Measurements from ENCODE around the gene LURAP1L.

The LURAP1L gene

DNA sequence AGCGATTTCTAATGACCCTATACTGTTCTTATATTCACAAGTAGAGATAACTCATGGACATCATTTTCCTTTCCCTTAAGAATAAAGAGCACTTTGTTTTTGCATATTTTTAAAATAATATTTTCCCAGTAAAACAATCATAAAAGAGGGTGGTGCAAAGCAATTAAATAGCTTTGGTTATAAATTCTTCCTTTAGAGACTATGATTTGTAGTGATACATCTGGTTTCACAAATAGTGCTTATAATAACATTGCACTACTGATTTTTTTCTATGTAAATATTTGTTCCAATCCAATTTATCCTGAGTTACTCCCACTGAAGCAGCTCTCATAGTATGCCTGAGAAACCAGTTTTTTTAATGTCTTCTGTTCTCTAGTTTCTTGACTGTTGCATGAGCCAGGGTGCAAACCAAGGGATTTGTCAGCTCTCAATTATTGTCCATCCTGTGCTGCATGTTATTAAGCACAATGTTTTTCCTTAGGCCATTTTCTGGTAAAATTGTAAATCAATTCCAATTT, 74.7 kb downstream of the LURAP1L start:
- no peaks in the 10 kb centered on the region for H3K9me3 ChIP-seq
- H3K36me3 ChIP-seq: no peaks in the 10 kb centered on the region
- DNase-seq: no peak
- no peaks in the 10 kb centered on the region for H3K4me1 ChIP-seq
- TF ChIP-seq, protein P1, sequence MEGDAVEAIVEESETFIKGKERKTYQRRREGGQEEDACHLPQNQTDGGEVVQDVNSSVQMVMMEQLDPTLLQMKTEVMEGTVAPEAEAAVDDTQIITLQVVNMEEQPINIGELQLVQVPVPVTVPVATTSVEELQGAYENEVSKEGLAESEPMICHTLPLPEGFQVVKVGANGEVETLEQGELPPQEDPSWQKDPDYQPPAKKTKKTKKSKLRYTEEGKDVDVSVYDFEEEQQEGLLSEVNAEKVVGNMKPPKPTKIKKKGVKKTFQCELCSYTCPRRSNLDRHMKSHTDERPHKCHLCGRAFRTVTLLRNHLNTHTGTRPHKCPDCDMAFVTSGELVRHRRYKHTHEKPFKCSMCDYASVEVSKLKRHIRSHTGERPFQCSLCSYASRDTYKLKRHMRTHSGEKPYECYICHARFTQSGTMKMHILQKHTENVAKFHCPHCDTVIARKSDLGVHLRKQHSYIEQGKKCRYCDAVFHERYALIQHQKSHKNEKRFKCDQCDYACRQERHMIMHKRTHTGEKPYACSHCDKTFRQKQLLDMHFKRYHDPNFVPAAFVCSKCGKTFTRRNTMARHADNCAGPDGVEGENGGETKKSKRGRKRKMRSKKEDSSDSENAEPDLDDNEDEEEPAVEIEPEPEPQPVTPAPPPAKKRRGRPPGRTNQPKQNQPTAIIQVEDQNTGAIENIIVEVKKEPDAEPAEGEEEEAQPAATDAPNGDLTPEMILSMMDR (IDR thresholded peaks at IDR 0.05; ENCODE audit: low read depth, low read length): no peak
- H3K4me3 ChIP-seq (ENCODE audit: low read depth, low read length): no peak overlapping the region
- no peaks in the 10 kb centered on the region for H3K27me3 ChIP-seq

DNA sequence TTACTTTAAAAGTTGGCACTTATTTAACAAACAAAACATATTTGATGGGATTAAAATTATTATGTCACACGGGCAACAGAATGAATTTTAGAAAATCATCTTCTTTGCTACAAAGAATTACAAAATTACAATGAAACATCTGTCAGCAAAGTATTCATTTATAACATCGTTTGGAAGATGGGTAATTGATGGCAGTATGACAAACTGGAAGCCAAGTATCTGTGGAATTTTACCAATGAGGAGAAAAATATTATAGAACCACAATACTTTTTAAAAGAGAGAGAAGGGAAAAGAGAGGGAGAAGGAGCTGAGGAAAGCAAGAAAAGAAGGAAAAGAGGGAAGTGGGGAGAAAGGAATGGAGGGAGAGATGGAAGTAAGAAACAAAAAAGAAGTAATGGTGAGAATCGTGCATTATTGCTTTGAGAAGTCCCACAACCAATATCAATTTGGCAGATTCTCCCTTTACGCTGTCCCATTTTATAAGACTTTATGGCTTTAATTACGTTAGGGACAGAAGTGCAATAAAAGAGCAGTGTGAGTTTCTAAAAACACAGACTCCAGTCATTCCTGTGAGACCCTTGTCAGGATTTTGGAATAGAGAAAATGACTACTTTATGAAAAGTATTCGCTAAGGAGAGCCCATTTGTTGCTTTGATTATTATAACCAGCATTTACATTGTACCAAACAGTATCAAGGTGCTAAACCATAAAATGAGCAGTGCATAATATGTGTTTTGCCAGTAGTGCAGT, 76.7 kb downstream of the LURAP1L start:
- Histone ChIP-seq H3K4me1 (peaks cover 4% of the 10 kb centered on the region; the same call in 1 of the 2 replicates), H3K27me3 (no peaks in the 10 kb centered on the region), H3K4me3 (ENCODE audit: low read depth, low read length) (no peak overlapping the region), H3K36me3 (no peaks in the 10 kb centered on the region), H3K9me3 (no peaks in the 10 kb centered on the region)
- TF ChIP-seq, protein P1 (IDR thresholded peaks at IDR 0.05; ENCODE audit: low read depth, low read length): no peak
- no peak for DNase-seq

DNA sequence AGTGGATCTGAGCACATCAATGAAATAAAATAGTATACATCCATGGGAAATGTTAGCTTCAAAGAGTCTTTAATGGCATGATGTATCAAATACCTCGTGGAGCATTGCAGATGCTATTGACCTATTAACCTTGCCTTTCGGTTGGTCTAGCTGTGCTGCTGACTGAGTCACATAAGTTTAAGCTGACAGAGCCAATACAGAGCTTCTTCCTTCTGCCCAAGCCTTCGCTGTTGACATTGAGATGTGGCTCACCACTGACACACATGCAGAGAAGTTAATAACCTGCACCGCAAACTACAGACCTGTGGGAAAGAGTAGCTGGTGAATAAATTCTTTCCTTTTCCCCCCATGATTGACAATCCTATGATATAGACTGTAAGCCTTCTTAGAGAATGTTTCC, 78.2 kb downstream of the LURAP1L start:
- no peaks in the 10 kb centered on the region for H3K9me3 ChIP-seq
- H3K4me1 ChIP-seq: peaks cover 5% of the 10 kb centered on the region; the same call in 1 of the 2 replicates
- H3K36me3 ChIP-seq: no peaks in the 10 kb centered on the region
- no peaks in the 10 kb centered on the region for H3K27me3 ChIP-seq
- H3K4me3 ChIP-seq (ENCODE audit: low read depth, low read length): no peak overlapping the region
- TF ChIP-seq, protein P1 (IDR thresholded peaks at IDR 0.05; ENCODE audit: low read depth, low read length): no peak
- no peak for DNase-seq

DNA sequence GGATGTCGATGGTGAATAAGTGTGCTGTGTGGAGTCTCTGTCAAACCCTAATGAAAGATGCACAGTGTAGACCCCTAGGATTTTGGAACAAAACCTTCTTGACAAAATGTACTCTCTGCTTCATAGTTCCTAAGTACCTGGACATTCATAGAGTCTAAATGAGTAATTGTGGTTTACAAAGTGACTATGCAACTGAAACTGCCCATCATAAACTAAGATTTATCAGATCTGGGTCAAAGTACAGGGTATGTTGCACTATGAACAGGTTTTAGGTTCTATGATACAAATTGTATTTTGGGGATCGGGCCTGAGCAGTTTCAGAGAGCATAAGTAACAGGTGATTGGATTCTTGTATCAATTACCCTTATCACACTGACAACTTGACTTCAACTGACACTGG, 79.4 kb downstream of the LURAP1L start:
- Histone ChIP-seq H3K4me1 (peaks cover 5% of the 10 kb centered on the region; the same call in 1 of the 2 replicates), H3K27me3 (no peaks in the 10 kb centered on the region), H3K36me3 (no peaks in the 10 kb centered on the region), H3K4me3 (ENCODE audit: low read depth, low read length) (no peak overlapping the region), H3K9me3 (no peaks in the 10 kb centered on the region)
- DNase-seq: no peak
- TF ChIP-seq, protein P1 (IDR thresholded peaks at IDR 0.05; ENCODE audit: low read depth, low read length): no peak

DNA sequence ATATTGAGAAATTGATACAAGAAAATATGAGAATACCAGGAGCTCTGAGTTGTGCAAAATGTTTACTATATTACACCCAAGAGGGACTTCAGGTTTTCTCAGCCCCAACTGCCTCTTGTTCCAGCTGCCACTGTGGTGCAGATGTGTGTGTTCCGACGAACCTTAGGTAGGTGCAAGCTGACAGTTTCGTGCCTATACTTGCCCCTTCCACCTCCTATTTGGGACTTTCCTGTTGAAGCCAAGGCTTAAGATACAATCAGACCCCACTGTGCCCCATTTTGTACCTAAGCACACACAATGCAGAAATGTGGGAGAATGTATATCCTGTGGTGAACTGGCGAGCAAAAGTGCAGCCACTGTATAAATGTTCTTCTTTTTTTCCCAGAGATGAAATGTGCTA, 80.2 kb downstream of the LURAP1L start:
- Histone ChIP-seq H3K27me3 (no peaks in the 10 kb centered on the region), H3K9me3 (no peaks in the 10 kb centered on the region), H3K4me3 (ENCODE audit: low read depth, low read length) (no peak overlapping the region), H3K4me1 (peaks cover 5% of the 10 kb centered on the region; the same call in 1 of the 2 replicates), H3K36me3 (no peaks in the 10 kb centered on the region)
- DNase-seq: no peak
- TF ChIP-seq, protein P1 (IDR thresholded peaks at IDR 0.05; ENCODE audit: low read depth, low read length): no peak

DNA sequence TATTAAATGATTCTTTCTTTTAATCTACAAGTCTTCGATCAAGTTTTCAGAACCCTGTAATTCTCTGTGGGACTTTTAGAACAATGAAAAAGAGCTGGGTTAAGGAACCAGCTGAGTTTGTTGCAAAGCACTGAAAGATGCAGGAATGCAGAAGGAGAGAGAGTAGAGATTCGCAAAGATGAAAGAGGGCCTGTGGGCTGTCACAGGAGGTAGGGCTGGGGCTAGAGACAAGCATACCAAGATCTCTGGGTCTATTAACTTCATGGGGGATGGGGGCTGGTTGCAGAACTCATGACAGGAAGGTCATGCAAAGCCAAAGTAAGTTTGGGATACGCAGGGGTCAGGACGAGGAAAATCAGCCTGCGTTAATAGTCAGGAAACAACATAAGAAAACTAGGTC, 81.8 kb downstream of the LURAP1L start:
- no peak overlapping the region for H3K4me3 ChIP-seq (ENCODE audit: low read depth, low read length)
- H3K9me3 ChIP-seq: no peaks in the 10 kb centered on the region
- TF ChIP-seq, protein P1 (IDR thresholded peaks at IDR 0.05; ENCODE audit: low read depth, low read length): no peak
- no peaks in the 10 kb centered on the region for H3K36me3 ChIP-seq
- H3K27me3 ChIP-seq: no peaks in the 10 kb centered on the region
- no peak for DNase-seq
- H3K4me1 ChIP-seq: peaks cover 5% of the 10 kb centered on the region; the same call in 1 of the 2 replicates

All from BE2C (cell line).